Measurements from ENCODE around the gene UIMC1. TPM values are rescaled to one million over a fixed set of nuclear protein-coding genes. Genes with fewer than 3 reads are reported as not detected.

Gene UIMC1
- total RNA-seq, 1 donor from 2014 or later = 45.2 TPM

GRCh38 chr5:176863041-176863764 is 143.4 kb downstream of the UIMC1 start:
- DNase-seq (ENCODE audit: low spot score in 2 of 2, unreplicated experiment in 2 of 2) = no peak
- H3K4me3 Mint-ChIP-seq = no peak overlapping the region
- H3K36me3 Mint-ChIP-seq = no peaks in the 10 kb centered on the region
- peaks cover 11% of the 10 kb centered on the region for H3K4me1 Mint-ChIP-seq
- peaks cover 60% of the 10 kb centered on the region for H3K27me3 Mint-ChIP-seq (ENCODE audit: low read depth)
- no peaks in the 10 kb centered on the region for H3K9me3 Mint-ChIP-seq
- no peak overlapping the region for H3K27ac Mint-ChIP-seq
- TF ChIP-seq CTCF (IDR thresholded peaks at IDR 0.05; ENCODE audit: unreplicated experiment) = no peak

DNA sequence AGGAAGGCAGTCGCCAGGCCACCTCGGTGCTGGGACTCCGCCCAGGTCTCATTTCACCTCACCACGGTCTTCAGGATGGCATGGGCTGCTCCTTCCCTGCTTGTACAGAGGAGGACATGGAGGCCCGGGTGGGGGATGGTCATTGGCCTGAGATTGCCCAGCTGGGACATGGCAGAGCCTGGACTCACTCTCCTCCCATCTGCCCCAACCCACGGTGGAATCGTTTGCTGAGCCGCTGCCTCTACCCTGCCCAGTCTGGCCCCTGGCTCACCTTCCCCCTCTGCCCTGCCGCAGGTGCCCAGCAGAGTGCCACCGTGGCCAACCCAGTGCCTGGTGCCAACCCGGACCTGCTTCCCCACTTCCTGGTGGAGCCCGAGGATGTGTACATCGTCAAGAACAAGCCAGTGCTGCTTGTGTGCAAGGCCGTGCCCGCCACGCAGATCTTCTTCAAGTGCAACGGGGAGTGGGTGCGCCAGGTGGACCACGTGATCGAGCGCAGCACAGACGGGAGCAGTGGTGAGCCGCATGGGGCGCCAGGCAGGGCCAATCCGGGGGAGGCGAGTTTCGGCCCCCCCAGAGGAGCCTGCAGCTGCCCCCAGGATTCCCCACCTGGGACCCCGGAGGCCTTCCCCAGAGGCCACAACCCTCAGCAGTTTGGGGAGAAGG is 144.1 kb downstream of the UIMC1 start:
- TF ChIP-seq CTCF (IDR thresholded peaks at IDR 0.05; ENCODE audit: unreplicated experiment) = no peak
- peaks cover 11% of the 10 kb centered on the region for H3K4me1 Mint-ChIP-seq
- H3K9me3 Mint-ChIP-seq = no peaks in the 10 kb centered on the region
- no peaks in the 10 kb centered on the region for H3K36me3 Mint-ChIP-seq
- DNase-seq (ENCODE audit: low spot score in 2 of 2, unreplicated experiment in 2 of 2) = no peak
- H3K27ac Mint-ChIP-seq = no peak overlapping the region
- peaks cover 63% of the 10 kb centered on the region for H3K27me3 Mint-ChIP-seq (ENCODE audit: low read depth)
- no peak overlapping the region for H3K4me3 Mint-ChIP-seq

- H3K27ac Mint-ChIP-seq = no peak overlapping the region
- H3K4me3 Mint-ChIP-seq = no peak overlapping the region
- TF ChIP-seq CTCF (IDR thresholded peaks at IDR 0.05; ENCODE audit: unreplicated experiment) = no peak
- H3K4me1 Mint-ChIP-seq = peaks cover 9% of the 10 kb centered on the region
- no peaks in the 10 kb centered on the region for H3K36me3 Mint-ChIP-seq
- H3K9me3 Mint-ChIP-seq = no peaks in the 10 kb centered on the region
- peaks cover 59% of the 10 kb centered on the region for H3K27me3 Mint-ChIP-seq (ENCODE audit: low read depth)
- no peak for DNase-seq (ENCODE audit: low spot score in 2 of 2, unreplicated experiment in 2 of 2)
Observed at GRCh38 chr5:176861276-176861675, 145.3 kb downstream of the UIMC1 start.

DNA sequence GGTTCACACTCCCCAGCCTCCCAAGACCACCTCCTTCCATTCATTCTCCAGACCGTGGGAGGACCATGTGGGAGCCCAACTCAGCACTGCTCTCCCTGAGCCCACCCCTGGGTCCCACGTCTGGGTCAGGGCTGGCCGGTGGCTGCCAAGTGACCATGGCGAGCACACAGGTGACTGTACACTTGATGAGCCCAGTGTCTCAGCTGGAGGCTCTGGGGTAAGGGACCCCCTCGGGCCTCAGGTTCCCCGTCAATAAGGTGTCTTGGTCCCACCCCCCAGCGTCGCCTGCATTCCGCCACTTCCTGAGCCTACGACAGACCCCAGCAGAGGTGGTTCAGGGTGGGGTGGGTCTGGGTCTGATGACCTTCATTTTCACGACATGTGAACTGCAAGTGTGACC is 146.2 kb downstream of the UIMC1 start:
- Mint-ChIP-seq H3K4me1 (peaks cover 9% of the 10 kb centered on the region), H3K9me3 (no peaks in the 10 kb centered on the region), H3K36me3 (no peaks in the 10 kb centered on the region), H3K27ac (no peak overlapping the region), H3K27me3 (ENCODE audit: low read depth) (peaks cover 50% of the 10 kb centered on the region), H3K4me3 (no peak overlapping the region)
- no peak for DNase-seq (ENCODE audit: low spot score in 2 of 2, unreplicated experiment in 2 of 2)
- TF ChIP-seq CTCF (IDR thresholded peaks at IDR 0.05; ENCODE audit: unreplicated experiment) = no peak

- H3K36me3 Mint-ChIP-seq = no peaks in the 10 kb centered on the region
Observed at GRCh38 chr5:176859916-176860315, 146.7 kb downstream of the UIMC1 start.

More at GRCh38 chr5:176859916-176860315, 146.7 kb downstream of the UIMC1 start:
- no peak overlapping the region for H3K27ac Mint-ChIP-seq
- no peak for DNase-seq (ENCODE audit: low spot score in 2 of 2, unreplicated experiment in 2 of 2)
- peaks cover 49% of the 10 kb centered on the region for H3K27me3 Mint-ChIP-seq (ENCODE audit: low read depth)
- no peaks in the 10 kb centered on the region for H3K9me3 Mint-ChIP-seq
- no peak for TF ChIP-seq CTCF (IDR thresholded peaks at IDR 0.05; ENCODE audit: unreplicated experiment)
- H3K4me1 Mint-ChIP-seq = peaks cover 9% of the 10 kb centered on the region
- no peak overlapping the region for H3K4me3 Mint-ChIP-seq
